ENCODE data around the gene WDR53.
"Not testable (repeated sequence)": the region's sequence is repeated elsewhere in the genome, so short reads cannot be mapped to it uniquely, and the experiment has no call there.

GRCh38 chr3:196511646-196512425 is 56.5 kb downstream of the WDR53 start:
- TF ChIP-seq EZH2 (IDR thresholded peaks at IDR 0.05; ENCODE audit: borderline replicate concordance, insufficient read depth, low read length, poor library complexity, severe bottlenecking); TAF1 (IDR thresholded peaks at IDR 0.05; ENCODE audit: low read depth): not testable (repeated sequence)
- TF ChIP-seq, protein P1, sequence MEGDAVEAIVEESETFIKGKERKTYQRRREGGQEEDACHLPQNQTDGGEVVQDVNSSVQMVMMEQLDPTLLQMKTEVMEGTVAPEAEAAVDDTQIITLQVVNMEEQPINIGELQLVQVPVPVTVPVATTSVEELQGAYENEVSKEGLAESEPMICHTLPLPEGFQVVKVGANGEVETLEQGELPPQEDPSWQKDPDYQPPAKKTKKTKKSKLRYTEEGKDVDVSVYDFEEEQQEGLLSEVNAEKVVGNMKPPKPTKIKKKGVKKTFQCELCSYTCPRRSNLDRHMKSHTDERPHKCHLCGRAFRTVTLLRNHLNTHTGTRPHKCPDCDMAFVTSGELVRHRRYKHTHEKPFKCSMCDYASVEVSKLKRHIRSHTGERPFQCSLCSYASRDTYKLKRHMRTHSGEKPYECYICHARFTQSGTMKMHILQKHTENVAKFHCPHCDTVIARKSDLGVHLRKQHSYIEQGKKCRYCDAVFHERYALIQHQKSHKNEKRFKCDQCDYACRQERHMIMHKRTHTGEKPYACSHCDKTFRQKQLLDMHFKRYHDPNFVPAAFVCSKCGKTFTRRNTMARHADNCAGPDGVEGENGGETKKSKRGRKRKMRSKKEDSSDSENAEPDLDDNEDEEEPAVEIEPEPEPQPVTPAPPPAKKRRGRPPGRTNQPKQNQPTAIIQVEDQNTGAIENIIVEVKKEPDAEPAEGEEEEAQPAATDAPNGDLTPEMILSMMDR (IDR thresholded peaks at IDR 0.05; ENCODE audit: poor library complexity, severe bottlenecking) = not testable (repeated sequence)
